GM18951 (cell line): ENCODE data around the gene ZSCAN2.

Source experiments
- POLR2A ChIP-seq: IDR thresholded peaks from 4 replicates; pipeline ENCODE4 v1.6.1; 2011; ENCODE audit warnings: mild to moderate bottlenecking; ENCODE audit not compliant: insufficient read length, insufficient read depth; ENCODE audit errors: extremely low read depth
- in situ Hi-C: fragments of 300-500 bp; cut with MboI; formaldehyde crosslinking; loops from one replicate; pipeline ENCODE4 v1.12.0; 2022; ENCODE audit warnings: low sequenced_read_pairs, mixed read lengths, inconsistent platforms; ENCODE audit not compliant: unreplicated experiment

The ZSCAN2 gene

DNA sequence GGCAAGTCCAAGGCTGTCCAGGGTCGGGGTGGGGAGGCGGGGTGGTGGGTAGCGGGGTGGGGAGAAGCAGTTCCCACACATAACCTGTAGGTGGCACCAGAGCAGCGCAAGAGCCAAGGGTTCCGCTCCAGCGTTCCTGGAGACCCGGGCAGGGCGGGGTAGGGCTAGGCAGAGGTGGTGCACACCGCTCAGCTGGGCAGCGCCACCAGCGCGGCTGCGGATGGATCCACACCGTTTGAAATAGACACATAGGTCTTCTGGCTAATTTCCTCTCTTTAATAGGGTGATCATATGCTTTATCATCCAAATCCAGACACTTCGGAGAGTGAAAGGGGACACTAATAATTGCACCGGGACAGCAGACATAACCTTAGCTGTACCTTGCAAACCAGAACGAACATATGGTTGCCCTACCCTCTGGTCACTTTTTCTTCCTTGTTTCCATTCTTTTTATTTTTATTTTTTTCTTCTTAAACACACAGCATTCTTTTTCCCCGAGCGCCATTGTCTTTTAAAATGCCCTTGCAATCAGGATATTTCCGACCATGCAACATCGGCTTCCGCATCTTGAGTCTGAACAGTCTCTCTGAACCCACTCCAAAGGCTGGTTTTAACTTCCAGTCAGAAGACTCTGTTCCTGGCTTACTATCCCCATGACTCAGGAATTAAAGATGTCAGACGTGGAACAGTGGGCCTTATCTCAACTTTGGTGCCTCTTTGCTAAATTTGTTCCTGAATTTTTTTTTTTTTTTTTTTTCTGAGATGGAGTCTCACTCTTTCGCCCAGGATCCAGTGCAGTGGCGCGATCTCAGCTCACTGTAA is 12.5 kb upstream of the ZSCAN2 start:
- in situ Hi-C loops, result loop anchor here (25.0 kb wide), 1 partner anchor 299 kb away; the partner anchor contains the start of gene SLC28A1

DNA sequence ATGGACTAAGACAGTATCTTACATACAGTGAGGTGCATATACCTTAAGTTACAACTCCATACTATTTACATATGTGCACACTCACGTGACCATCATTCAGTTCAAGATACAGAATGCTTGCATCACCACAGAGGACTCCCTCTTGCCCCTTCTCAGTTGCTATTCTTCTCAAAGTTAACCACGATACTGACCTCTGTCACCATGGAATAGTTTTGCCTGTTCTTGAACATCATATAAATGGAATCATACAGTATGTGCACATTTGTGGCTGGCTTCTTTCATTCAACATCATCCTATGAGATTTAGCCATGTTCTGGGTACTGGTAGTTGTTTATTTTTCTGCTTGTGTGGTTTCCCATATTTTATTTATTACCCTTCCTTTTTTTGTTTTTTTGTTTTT is 10.4 kb upstream of the ZSCAN2 start:
- TF ChIP-seq POLR2A, result no peak
- in situ Hi-C loops, result loop anchor here (25.0 kb wide), 1 partner anchor 297 kb away; the partner anchor contains the start of gene SLC28A1

More for the DNA sequence above, 12.5 kb upstream of the ZSCAN2 start:
- no peak for TF ChIP-seq POLR2A

GRCh38 chr15:84591815-84592214 is 9.0 kb upstream of the ZSCAN2 start:
- TF ChIP-seq POLR2A, result no peak
- in situ Hi-C loops, result loop anchor here (25.0 kb wide), 1 partner anchor 295 kb away; the partner anchor contains the start of gene SLC28A1

DNA sequence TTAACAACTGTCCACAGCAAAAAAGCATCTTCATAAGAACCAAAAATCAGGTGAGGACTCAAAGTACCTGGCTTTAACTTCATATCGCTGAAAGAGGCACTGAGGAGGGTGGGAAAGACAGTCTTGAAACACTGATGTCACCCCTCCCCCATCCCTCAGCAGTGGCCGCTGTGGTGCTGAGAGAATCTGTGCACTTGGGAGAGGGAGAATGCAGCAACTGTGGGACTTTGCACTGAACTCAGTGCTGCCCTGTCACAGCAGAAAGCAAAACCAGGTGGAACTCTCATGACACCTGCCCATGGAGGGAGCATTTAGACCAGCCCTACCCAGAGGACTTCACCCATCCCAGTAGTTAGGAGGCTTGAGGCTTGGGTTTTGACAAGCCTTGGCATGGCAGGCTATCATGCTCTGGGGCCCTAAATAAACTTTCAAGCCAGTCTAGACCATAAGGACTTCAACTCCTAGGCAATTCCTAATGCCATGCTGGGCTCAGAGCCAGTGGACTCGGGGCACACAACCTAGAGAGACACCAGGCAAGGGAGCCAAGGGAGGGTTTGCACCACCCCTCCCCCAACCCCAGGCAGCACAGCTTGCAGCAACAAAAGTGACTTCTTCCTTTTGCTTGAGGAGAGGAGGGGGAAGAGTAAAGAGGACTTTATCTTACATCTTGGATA is 6.1 kb upstream of the ZSCAN2 start:
- in situ Hi-C loops, result loop anchor here (25.0 kb wide), 1 partner anchor 293 kb away; the partner anchor contains the start of gene SLC28A1
- TF ChIP-seq POLR2A, result no peak

DNA sequence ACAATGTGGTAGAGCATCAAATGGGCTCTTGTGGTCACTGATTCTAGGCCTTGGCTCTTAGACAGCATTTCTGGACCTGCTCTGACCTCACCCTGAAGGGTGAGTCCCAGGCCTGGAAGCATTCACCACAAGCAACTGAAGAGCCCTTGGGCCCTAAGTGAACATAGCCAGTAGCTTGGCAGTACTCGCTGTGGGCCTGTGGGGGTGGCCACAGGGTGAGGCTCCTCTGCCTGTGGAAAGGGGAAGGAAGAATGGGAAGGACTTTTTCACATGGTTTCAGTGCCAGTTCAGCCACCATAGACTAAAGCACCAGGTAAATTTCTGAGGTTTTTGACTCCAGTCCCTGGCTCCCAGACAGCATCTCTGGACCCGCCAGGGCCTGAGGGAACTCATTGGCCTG is 5.1 kb upstream of the ZSCAN2 start:
- no peak for TF ChIP-seq POLR2A
- in situ Hi-C loops, result loop anchor here (25.0 kb wide), 1 partner anchor 292 kb away; the partner anchor contains the start of gene SLC28A1

DNA sequence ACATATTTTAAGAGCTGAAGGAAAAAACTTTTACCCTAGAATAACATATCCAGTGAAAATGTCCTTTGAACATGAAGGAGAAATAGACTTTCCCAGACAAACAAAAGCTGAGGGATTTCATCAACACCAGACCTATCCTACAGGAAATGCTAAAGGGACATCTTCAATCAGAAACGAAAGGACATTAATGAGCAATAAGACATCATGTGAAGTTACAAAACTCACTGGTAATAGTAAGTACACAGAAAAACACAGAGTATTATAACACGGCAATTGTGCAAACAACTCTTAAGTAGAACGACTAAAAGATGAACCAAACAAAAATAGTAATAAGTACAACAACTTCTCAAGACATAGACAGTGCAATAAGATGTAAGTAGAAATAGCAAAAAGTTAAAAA is 3.5 kb upstream of the ZSCAN2 start:
- TF ChIP-seq POLR2A, result no peak
- in situ Hi-C loops, result loop anchor here (25.0 kb wide), 1 partner anchor 290 kb away; the partner anchor contains the start of gene SLC28A1

DNA sequence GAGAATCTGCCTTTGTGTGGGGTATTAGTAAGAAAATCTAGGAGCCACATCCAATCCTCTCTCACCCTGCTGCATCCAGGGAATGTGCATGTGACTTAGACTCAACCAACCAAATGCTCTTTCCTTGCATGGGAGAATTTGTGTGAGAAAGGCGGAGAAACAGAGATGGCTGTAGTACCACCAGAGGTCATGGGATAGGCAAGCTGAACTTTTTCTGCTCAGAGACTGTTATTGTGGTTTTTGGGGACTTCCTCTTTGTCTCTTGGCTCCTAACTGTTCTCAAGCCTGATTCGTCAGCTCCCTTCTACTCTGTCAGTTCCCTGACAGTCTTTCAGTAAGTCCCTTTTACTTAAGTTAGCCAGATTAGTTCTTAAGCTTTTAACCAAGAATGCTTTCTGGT is 2.6 kb upstream of the ZSCAN2 start:
- in situ Hi-C loops, result loop anchor here (25.0 kb wide), 1 partner anchor 289 kb away; the partner anchor contains the start of gene SLC28A1
- no peak for TF ChIP-seq POLR2A

GRCh38 chr15:84598993-84599392 is 1.8 kb upstream of the ZSCAN2 start:
- in situ Hi-C loops, result loop anchor here (25.0 kb wide), 1 partner anchor 288 kb away; the partner anchor contains the start of gene SLC28A1
- no peak for TF ChIP-seq POLR2A

GRCh38 chr15:84599906-84600305 is 903 bp upstream of the ZSCAN2 start:
- in situ Hi-C loops, result loop anchor here (25.0 kb wide), 1 partner anchor 287 kb away; the partner anchor contains the start of gene SLC28A1
- no peak for TF ChIP-seq POLR2A

DNA sequence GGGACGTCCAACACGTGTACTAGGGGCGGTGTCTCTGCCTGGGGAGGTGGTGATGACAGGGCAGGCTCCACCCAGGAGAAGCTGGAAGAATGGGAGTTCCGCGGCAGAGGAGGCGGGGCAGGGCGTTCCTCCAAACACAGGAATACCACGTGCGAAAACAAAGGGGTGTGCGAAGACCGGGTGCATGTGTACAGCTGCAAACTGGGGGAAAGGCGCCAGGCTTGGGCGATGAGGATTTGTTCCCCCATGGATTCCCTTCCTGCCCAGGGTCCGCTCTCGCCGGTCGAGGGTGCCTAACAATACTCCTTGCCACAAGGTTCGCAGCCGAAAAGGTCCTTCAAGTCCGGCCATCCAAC is 500 bp upstream of the ZSCAN2 start:
- TF ChIP-seq POLR2A, result no peak
- in situ Hi-C loops, result no loop called here

GRCh38 chr15:84601555-84601838 is 688 bp downstream of the ZSCAN2 start:
- in situ Hi-C loops, result no loop called here
- TF ChIP-seq POLR2A, result no peak

DNA sequence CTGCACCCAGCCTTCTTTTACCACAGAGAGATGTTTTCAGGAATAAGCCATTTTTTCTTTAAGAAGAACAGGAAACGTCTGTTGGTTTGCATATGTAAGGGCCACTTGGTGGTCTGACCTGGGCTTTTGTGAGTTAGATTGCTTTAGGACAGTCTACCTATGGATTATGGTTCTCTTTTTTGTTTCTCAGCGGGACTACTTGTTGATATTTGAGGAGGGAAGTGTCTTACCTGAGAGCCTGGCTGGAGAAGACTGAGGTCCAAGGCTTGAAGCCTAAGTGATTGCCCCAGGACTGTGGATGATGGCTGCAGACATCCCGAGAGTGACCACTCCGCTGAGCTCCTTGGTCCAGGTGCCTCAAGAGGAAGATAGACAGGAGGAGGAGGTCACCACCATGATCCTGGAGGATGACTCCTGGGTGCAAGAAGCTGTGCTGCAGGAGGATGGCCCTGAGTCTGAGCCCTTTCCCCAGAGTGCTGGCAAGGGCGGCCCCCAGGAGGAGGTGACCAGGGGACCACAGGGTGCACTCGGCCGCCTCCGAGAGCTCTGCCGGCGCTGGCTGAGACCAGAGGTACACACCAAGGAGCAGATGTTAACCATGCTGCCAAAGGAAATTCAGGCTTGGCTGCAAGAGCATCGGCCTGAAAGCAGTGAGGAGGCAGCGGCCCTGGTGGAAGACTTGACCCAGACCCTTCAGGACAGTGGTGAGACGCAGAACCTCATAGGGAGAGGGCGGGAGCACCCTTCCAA is 3.0 kb downstream of the ZSCAN2 start:
- in situ Hi-C loops, result no loop called here
- no peak for TF ChIP-seq POLR2A
